ENCODE data around the gene TRIM54. TPM values are rescaled to one million over a fixed set of nuclear protein-coding genes. Genes with fewer than 3 reads are reported as not detected.

The TRIM54 gene
- total RNA-seq, 3 donors from 2014 or later = 0.43 TPM; not detected in 2

GRCh38 chr2:27303093-27304025 lies 21.1 kb downstream of the TRIM54 start:
- Histone ChIP-seq H3K9me3 (no peaks in the 10 kb centered on the region), H3K36me3 (ENCODE audit: low read depth) (no peaks in the 10 kb centered on the region), H3K4me1 (ENCODE audit: low read depth) (peaks cover 11% of the 10 kb centered on the region), H3K4me3 (no peak overlapping the region)
- ATAC-seq (peak; percentile 88), DNase-seq (peak in 2 of 3 donors; percentile 48 to 54)
- peak; percentile 59 for TF ChIP-seq CTCF (IDR thresholded peaks at IDR 0.05)
- intact Hi-C loops (cut with DNase I, micrococcal nuclease) = no loop called here

- DNase-seq (no peak), ATAC-seq (no peak)
- Histone ChIP-seq H3K9me3 (no peaks in the 10 kb centered on the region), H3K4me3 (no peak overlapping the region), H3K36me3 (ENCODE audit: low read depth) (no peaks in the 10 kb centered on the region), H3K4me1 (ENCODE audit: low read depth) (peaks cover 13% of the 10 kb centered on the region)
- intact Hi-C loops (cut with DNase I, micrococcal nuclease) = no loop called here
- TF ChIP-seq CTCF (IDR thresholded peaks at IDR 0.05) = no peak
These were observed 22.4 kb downstream of the TRIM54 start for GRCh38 chr2:27304488-27305240.

- intact Hi-C loops (cut with DNase I, micrococcal nuclease) = no loop called here
- ATAC-seq = no peak
- no peak for TF ChIP-seq CTCF (IDR thresholded peaks at IDR 0.05)
- no peak for DNase-seq
- Histone ChIP-seq H3K9me3 (no peaks in the 10 kb centered on the region), H3K4me1 (ENCODE audit: low read depth) (peaks cover 13% of the 10 kb centered on the region), H3K4me3 (no peak overlapping the region), H3K36me3 (ENCODE audit: low read depth) (no peaks in the 10 kb centered on the region)
These were observed 23.3 kb downstream of the TRIM54 start for GRCh38 chr2:27305516-27305915.

- no peak for TF ChIP-seq CTCF (IDR thresholded peaks at IDR 0.05)
- no peak overlapping the region for H3K4me3 ChIP-seq
- H3K36me3 ChIP-seq (ENCODE audit: low read depth) = no peaks in the 10 kb centered on the region
- ATAC-seq (peak; percentile 36), DNase-seq (no peak)
- intact Hi-C loops (cut with DNase I, micrococcal nuclease) = no loop called here
- peaks cover 13% of the 10 kb centered on the region for H3K4me1 ChIP-seq (ENCODE audit: low read depth)
- H3K9me3 ChIP-seq = no peaks in the 10 kb centered on the region
These were observed 23.9 kb downstream of the TRIM54 start for GRCh38 chr2:27306136-27306535.

GRCh38 chr2:27306573-27307286 lies 24.5 kb downstream of the TRIM54 start:
- intact Hi-C loops (cut with DNase I, micrococcal nuclease) = no loop called here
- no peaks in the 10 kb centered on the region for H3K36me3 ChIP-seq (ENCODE audit: low read depth)
- no peak overlapping the region for H3K4me3 ChIP-seq
- H3K4me1 ChIP-seq (ENCODE audit: low read depth) = peaks cover 13% of the 10 kb centered on the region
- DNase-seq (no peak), ATAC-seq (peak; percentile 18)
- H3K9me3 ChIP-seq = no peaks in the 10 kb centered on the region
- no peak for TF ChIP-seq CTCF (IDR thresholded peaks at IDR 0.05)
